Activated CD4-positive, alpha-beta T cell treated with anti-CD3 and anti-CD28 coated beads, Interleukin-2, amount 50 U/mL, for 24 hours (primary cell): ENCODE data around the gene SORCS2.

Source experiments
- DNase-seq, 2 donors: peaks; one replicate each; pipeline ENCODE4 v3.0.0-alpha.2; 2020; ENCODE audit warnings: low read depth in 1 of 2, low spot score in 1 of 2

The SORCS2 gene

GRCh38 chr4:7384929-7385890, 192.9 kb downstream of the SORCS2 start:
- DNase-seq: no peak

- no peak for DNase-seq
These were observed 195.6 kb downstream of the SORCS2 start for GRCh38 chr4:7387925-7388324.

DNA sequence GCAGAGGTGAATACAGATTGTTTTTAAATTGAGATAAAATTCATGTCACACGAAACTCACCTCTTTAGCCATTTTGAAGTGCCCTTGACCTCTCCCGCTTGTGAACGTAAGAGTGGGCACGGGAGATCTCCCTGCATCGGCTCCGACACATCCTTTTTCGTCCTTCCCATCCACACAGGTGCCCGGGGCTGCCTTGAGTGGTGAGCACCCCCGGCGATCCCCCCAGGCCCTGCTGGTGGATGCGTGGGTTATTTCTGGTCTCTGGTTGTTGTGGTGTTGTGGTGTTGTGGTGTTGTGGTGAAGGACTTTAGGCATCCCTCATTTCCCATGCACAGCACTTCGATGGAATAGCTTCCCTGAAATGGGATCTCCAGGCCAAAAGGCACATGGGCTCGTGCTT, 196.3 kb downstream of the SORCS2 start:
- DNase-seq: no peak

DNA sequence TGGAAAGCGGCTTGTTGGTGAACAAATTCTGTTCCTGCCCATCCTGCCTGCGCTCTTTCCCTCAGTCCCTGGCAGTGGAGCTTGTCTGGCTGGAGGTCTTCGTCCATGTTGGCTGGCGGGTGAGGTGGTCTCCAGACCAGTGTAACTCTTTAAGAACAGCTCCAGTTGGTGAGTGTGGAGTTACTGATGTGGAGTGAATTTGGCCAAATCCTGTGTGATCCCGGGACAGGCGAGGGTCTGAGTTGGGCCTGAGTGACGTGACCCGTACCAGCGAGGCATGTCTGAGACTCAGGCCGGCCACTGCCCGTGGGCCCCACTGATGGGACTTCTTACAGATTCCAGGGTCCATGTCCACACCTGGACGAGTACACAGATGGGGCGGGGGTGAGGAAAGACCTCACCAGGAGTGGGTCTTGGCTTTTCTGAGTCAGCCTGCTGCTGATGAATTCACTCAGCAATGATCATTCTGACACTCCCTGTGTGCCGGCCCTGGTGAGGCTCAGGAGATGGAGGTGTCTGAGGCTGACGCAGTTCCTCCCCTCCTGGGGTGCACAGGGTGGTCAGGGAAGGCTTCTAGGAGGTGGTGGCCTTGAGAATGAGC, 196.9 kb downstream of the SORCS2 start:
- DNase-seq: no peak

- DNase-seq: no peak
These were observed 197.4 kb downstream of the SORCS2 start for GRCh38 chr4:7389719-7390118.

- DNase-seq: no peak
These were observed 198.0 kb downstream of the SORCS2 start for GRCh38 chr4:7390336-7390735.

- no peak for DNase-seq
These were observed 198.7 kb downstream of the SORCS2 start for GRCh38 chr4:7390906-7391636.

DNA sequence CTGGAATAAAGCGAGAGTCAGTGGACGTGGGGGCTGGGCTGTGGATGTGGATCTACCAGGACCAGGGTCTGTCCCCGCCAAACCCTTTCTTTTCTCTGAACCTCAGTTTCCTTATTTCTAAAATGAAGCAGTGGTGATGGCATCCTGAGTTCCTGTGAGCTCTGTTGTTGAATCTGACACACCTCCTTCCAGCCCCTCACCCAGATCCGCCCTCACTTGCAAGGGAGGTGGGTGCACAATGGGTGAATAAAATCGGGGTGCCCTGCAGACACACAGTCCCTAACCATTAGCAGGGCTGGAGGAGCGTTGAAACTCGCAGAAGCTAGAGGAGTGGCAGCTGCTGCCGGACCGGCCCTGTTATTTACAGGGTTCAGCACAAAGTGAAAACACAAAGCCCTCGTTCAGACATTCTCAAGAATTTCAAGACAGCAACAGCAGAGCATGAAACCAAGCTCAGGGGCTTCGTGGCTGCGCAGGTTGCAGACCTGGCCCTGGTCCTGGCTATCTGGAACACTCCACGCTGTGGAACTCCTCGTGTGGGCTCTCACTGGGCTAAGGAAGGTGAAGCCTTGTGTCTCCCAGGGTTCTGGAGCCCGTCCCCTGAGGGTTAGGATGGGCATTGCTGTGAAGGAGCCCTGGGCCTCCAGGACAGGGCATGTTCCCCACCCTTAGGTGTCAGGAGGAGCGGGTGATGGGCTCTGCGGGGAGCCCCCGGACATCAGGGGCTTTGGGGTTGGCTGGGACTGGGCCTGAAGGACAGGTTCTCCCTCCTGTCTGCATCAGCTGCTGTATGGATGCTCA, 199.5 kb downstream of the SORCS2 start:
- no peak for DNase-seq

- no peak for DNase-seq
These were observed 200.4 kb downstream of the SORCS2 start for GRCh38 chr4:7392438-7393421.

DNA sequence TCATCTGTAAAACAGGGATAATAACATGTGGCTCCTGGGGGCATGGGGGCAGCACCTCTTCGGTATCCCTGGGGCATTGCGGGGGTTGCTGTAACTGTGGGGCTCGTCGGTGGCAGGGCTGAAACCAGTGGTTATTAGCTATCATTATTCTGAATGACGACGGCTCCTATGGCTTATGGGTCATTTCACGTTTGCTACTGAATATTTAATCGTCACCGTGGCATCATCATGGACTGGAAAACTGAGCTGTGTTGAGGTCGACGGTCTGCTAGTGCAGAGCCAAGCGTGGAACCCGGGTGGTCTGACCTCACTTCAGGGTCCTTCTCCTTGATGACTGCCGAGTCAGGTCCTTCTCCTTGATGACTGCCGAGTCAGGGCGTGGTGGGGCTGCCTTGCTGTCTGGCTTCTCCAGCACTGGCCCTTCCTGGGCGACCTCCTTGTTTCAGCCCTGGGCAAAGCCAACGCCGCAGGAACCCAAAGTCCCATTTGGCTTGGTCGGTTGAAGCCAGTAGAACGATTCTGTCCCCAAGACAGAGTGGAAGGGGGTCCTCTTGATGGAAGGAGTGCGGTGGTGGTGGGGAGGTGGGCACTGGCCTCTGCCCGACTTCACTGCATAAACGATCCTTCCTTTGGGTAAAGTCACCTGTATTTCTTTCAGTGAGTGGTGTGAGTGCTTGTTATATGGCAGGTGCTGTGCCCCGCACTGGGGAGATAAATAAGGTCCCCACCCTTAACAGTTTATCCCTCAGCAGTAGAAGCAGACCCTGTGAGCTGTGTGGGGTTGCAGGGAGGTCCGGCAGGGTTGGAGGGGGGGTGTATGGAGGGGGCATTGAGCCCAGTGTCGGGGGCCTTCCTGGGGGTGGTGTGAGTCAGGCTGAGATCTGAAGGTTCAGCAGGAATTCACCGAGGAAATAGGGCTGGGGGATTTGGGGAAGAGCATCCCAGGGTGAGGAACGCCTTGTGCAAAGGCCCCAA, 201.6 kb downstream of the SORCS2 start:
- DNase-seq: no peak

DNA sequence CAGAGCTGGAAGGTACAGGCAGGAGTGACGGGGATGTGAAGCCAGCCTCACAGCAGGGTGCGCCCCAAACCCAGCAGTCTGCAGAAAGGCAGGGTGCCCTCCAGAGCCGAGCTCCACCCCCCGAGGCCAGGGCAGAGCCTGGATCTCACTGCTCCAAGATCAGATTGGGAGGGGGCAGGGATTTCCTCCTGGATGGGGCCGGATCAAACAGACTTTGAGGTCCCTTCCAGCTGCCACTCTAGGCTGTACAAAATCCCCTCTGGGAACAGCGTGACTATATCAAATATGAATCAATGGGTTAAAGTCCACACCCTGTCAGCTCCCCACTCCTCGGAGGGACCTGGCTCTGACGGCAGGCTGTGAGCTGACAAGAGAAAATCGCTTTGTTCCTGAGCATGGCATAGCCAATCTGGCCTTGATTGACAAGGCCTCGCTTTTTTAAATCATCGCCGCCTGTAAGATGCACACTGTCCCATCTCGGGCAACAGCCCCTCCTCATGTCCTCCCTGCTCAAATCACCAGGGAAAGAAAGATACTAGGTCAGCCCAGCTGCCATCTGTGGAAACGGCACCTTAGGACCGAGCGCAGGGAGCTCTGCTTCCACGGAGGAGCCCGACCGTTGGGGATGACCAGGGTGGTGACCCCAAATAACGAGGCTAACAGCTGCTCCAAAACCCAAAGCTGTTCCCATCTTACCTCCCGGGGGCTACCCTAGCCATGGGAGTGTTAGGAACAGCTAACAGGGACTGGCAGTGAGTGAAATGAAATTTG, 202.5 kb downstream of the SORCS2 start:
- no peak for DNase-seq

DNA sequence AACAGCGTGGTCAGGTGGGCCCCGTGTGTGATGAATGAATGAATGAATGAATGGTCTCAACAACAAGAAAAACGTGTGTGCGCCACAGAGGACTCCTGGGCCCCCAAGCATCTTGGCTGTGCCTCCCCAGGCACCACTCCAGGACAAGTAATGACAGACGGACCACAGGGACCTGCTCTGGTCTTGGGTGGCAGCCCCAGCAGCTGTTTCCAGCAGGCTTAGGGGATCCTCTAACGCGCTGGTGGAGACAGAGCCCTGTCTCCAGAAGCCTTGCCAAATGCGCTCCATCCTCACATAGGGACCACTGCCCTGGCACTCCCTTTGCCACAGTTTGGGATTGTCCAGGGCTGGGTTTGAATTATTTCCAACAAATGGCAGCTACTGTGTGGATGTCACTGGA, 203.3 kb downstream of the SORCS2 start:
- no peak for DNase-seq

- no peak for DNase-seq
These were observed 204.0 kb downstream of the SORCS2 start for GRCh38 chr4:7396186-7396910.

DNA sequence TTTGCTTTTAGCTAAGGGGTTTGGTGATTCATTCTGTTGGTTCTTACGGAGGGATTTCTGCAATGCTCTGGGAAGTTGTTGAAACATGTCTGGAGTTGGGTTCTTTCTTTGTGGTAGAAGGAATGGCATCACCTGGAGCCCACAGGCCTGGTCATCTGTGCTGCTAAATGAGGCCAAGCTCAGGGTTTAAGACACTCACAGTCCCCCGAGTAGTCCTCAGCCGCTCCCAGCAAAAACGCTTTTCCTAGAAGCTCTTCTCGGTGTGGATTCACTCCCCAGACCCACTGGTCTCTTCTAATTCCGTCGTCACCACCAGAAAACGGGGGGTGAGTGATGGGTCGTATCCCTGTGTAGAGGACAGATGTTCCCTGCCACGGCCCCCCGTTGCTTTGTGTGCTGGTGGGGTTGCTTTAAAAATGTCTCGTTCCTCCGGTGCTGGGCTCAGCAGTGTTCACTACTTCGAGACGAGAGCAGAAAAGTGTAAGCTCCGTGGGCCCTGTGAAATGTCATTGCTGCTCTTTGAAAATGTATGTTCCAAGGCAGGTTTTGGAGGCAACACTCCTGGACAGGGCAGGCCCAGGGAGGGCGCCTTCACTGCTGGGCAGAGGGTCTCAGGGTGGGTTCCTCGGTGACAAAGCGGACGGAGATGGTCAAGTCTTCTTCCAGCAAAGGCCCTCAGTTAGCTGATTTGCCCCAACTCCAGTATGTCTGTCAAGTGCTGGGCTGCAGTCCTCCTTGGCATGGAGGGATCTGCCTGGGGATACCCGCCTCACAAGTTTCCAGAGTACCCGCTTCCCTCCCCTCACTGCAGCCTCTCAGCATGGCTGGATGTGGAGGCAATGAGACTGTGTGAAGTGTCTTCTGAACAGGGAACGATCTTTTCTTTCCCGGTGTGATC, 205.1 kb downstream of the SORCS2 start:
- no peak for DNase-seq

GRCh38 chr4:7398104-7398423, 205.7 kb downstream of the SORCS2 start:
- no peak for DNase-seq

- DNase-seq: no peak
These were observed 206.6 kb downstream of the SORCS2 start for GRCh38 chr4:7398788-7399439.
